ENCODE measurements around the gene OR9Q1. TPM values are rescaled to one million over a fixed set of nuclear protein-coding genes. Genes with fewer than 3 reads are reported as not detected.

Gene OR9Q1
- total and polyA plus RNA-seq, 2 of the 4 experiments (the other 2 are of a cell fraction) = not detected

GRCh38 chr11:58142761-58143160 lies 119.1 kb downstream of the OR9Q1 start:
- no peak for TF ChIP-seq CEBPB (IDR thresholded peaks at IDR 0.05; ENCODE audit: low read depth, low read length)
- TF ChIP-seq MAZ (IDR thresholded peaks at IDR 0.05; ENCODE audit: borderline replicate concordance, low read depth, low read length) = no peak
- Histone ChIP-seq H2BK20ac (ENCODE audit: low read depth, low read length) (no peak overlapping the region), H3K4me3 (ENCODE audit: insufficient read depth, low read depth, low read length) (no peak overlapping the region), H3K4ac (ENCODE audit: low read depth, low read length) (no peak overlapping the region), H3K56ac (ENCODE audit: extremely low read depth, insufficient read depth, low read length) (no peak overlapping the region), H2AK9ac (replicated peaks; ENCODE audit: low read depth, low read length, poor library complexity) (no peak overlapping the region), H4K8ac (ENCODE audit: low read depth in 2 of 2, low read length in 2 of 2) (no peak overlapping the region), H2AK5ac (ENCODE audit: low read depth, low read length) (no peak overlapping the region), H3K18ac (ENCODE audit: low read depth, low read length) (no peak overlapping the region), H2BK15ac (ENCODE audit: low read depth, low read length) (no peak overlapping the region), H3K4me1 (ENCODE audit: control insufficient read depth, insufficient read depth, low read length) (no peaks in the 10 kb centered on the region), H3K9me3 (ENCODE audit: control insufficient read depth, insufficient read depth, low read length) (no peaks in the 10 kb centered on the region), H3K9me1 (ENCODE audit: insufficient read depth, low read length) (no peaks in the 10 kb centered on the region), H2BK120ac (ENCODE audit: low read depth, low read length) (no peak overlapping the region), H3K14ac (replicated peaks; ENCODE audit: low read depth, low read length) (no peak overlapping the region), H3K27me3 (ENCODE audit: control insufficient read depth, insufficient read depth, low read length) (no peaks in the 10 kb centered on the region), H3K79me1 (ENCODE audit: low read depth in 1 of 2, low read length in 2 of 2) (no peaks in the 10 kb centered on the region), H3K4me2 (ENCODE audit: low read depth, low read length) (no peak overlapping the region), H3K9ac (ENCODE audit: low read depth, low read length) (no peak overlapping the region), H3K27ac (ENCODE audit: insufficient read depth, low read length) (no peak overlapping the region), H4K91ac (ENCODE audit: insufficient read depth, low read depth, low read length) (no peak overlapping the region), H3K23ac (ENCODE audit: low read depth, low read length) (no peak overlapping the region), H4K20me1 (ENCODE audit: insufficient read depth, low read length) (no peaks in the 10 kb centered on the region), H4K5ac (ENCODE audit: low read depth, low read length) (no peak overlapping the region), H2BK5ac (ENCODE audit: low read depth, low read length, poor library complexity, severe bottlenecking) (no peak overlapping the region), H3K36me3 (ENCODE audit: control insufficient read depth, insufficient read depth, low read length) (no peaks in the 10 kb centered on the region), H2AFZ (replicated peaks; ENCODE audit: low read length, poor library complexity) (no peak overlapping the region)
- dilution Hi-C loops (cut with HindIII; ENCODE audit: low sequenced_read_pairs, unreplicated experiment) (no loop called here), intact Hi-C loops (cut with micrococcal nuclease) (no loop called here), in situ Hi-C loops (cut with MboI; ENCODE audit: low sequenced_read_pairs) (no loop called here)
- WGBS, 2 experiments (ENCODE audit: extremely low coverage in 2 of 2, insufficient read length in 1 of 2) = no CpG with 5 or more reads among the region's 1 CpG
- ATAC-seq (ENCODE audit: low read depth) (no peak), DNase-seq (no peak)
- ChIA-PET CTCF (no interaction called here), POLR2A (ENCODE audit: unreplicated experiment) (no interaction called here)
- BruUV-seq (replicated peaks) = no TSS peak
